IPS-NIHi7 (cell line): ENCODE data around the gene RAF1.
"Not testable (repeated sequence)": the region's sequence is repeated elsewhere in the genome, so short reads cannot be mapped to it uniquely, and the experiment has no call there.

ENCODE experiments used
- DNase-seq: peaks from one replicate; pipeline ENCODE4 v3.0.0; 2012; ENCODE audit warnings: mixed read lengths; ENCODE audit errors: extremely low spot score

RAF1 gene

GRCh38 chr3:12675115-12675810 lies 11.3 kb upstream of the RAF1 start:
- no peak for DNase-seq

GRCh38 chr3:12673956-12674736 lies 10.2 kb upstream of the RAF1 start:
- DNase-seq: not testable (repeated sequence)

GRCh38 chr3:12671120-12671450 lies 7.2 kb upstream of the RAF1 start:
- no peak for DNase-seq

- DNase-seq: peak; percentile 8
Observed at GRCh38 chr3:12670365-12671119, 6.6 kb upstream of the RAF1 start.

DNA sequence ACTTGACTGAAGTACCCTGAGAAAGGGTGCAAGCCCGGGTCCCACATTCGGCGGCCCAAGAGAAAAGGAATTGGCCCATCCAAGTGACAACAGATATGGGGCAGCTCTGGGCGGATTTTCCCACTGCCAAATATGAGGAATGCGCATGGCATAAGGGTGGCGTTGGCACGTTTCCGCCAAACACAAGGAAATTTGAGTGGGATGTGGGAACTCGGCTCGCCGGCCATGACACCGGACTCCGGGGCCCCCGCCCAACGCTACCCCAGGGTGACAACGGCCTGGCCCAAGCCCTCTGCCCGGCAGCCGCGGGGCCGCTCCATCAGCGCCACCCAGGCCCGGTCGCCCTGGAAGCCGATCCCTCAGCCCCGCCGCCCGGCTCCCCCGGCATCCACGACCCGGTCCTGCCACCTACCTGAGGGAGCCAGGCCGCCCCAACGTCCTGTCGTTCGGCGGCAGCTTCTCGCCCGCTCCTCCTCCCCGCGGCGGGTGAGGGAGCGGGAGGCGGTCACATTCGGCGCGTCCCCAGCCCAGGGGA lies 449 bp downstream of the RAF1 start:
- DNase-seq: no peak

DNA sequence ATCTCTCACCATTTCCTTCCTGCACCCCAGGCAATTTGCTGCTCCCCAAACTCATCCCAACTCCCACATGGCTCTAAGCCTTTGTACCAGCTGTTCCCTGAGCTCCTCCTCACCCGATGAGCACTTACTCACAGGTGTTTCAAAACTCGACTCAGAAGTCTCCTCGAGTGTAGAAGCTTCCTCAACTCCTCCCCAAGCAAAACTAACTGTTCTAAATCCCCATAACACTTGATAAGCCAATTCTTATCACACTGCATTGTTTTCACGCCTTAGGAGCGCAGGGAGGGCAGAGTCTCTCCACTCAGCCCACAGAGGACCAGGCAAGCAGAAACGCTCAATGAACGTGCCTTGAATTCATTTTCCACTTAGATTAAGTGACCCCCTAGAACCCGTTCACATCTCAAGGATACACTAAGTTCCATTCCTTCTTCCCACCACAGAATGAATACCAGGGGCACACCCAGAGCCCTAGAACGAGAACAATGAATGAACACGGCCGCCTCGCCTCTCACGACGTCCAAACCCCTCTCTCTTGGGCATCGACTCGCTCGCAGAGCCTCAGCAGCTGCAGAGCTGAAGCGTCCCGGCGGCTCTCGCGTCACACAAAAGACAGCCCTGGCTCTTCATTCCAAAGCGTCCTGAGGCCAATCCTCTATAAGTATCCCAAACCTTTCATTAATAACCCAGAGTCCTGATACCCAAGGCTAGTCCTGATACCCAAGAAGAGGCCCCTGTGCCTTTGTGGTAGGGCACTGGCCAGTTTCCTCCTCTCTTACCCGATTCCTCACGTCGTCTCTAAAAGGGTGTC lies 1.1 kb downstream of the RAF1 start:
- no peak for DNase-seq

GRCh38 chr3:12661926-12662592 lies 1.9 kb downstream of the RAF1 start:
- no peak for DNase-seq

DNA sequence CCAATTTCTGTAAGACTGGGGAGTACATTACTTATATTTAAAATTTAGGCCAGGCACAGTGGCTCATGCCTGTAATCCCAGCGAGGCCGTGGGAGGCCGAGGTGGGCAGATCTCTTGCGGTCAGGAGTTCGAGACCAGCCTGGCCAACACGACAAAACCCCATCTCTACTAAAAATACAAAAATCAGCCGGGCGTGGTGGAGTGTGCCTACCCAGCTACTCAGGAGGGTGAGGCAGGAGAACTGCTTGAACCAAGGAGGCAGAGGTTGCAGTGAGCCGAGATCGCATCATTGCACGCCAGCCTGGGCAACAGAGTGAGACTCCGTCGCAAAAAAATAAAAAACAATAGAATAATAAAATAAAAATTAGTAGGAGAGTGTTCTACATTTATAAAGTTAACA lies 2.5 kb downstream of the RAF1 start:
- not testable (repeated sequence) for DNase-seq

DNA sequence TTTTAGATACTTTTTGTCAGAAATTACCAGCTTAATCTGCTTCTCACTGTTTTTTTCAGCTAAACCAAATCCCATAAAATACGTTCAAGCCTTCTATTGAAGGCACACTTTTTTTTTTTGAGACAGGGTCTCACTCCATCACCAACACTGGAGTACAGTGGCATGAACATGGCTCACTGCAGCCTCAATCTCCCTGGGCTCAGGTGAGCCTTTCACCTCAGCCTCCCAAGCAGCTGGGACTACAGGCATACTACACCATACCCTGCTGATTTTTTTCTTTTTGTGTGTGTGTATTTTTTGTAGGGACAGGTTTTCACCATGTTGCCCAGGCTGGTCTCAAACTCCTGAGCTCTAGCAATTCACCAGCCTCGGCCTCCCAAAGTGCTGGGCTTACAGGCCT lies 3.7 kb downstream of the RAF1 start:
- no peak for DNase-seq

- no peak for DNase-seq
Observed at GRCh38 chr3:12659316-12660015, 4.5 kb downstream of the RAF1 start.

GRCh38 chr3:12658593-12659058 lies 5.3 kb downstream of the RAF1 start:
- DNase-seq: no peak

- DNase-seq: no peak
Observed at GRCh38 chr3:12656850-12657249, 7.1 kb downstream of the RAF1 start.

GRCh38 chr3:12656193-12656592 lies 7.7 kb downstream of the RAF1 start:
- DNase-seq: no peak

GRCh38 chr3:12655701-12656100 lies 8.2 kb downstream of the RAF1 start:
- DNase-seq: no peak

- DNase-seq: no peak
Observed at GRCh38 chr3:12653747-12654146, 10.2 kb downstream of the RAF1 start.

DNA sequence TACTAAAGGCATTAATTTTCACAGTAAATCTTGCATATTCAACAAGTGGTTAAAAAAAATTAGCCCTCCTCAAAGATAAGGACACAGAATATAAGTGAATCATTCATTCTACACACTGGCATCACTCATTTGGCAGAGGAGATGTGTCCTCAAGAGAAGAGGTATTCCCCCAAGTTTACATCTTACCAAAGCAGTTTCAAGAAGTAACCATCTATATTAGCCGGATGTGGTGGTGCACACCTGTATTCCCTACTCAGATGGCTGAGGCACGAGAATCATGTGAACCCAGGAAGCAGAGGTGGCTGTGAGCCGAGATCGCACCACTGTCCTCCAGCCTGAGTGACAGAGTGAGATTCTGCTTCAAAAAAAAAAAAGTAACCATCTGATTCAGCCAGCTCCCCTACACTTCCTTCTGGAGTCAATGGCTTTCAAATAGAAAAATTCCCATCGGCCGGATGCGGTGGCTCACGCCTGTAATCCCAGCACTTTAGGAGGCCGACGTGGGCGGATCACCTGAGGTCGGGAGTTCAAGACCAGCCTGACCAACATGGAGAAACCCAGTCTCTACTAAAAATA lies 15.4 kb downstream of the RAF1 start:
- no peak for DNase-seq

- DNase-seq: no peak
Observed at GRCh38 chr3:12644331-12644937, 19.5 kb downstream of the RAF1 start.

DNA sequence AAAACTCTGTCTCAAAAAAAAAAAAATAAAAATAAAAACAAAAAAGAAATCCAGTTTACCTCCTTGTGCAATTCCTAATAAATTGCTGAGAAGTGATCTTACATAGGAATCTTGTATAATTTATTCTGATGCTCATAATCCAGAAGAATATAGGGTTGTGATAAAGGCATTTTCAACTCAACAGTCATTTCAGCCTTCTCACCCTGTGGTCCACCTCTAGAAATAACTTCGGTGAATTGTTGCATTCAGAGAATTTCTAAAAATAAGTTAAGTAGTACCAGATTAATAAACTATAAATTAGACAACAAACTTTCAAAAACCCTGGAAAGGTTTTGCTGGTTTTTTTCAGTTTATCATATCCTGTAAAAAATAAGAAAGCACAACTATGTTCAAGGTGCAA lies 20.2 kb downstream of the RAF1 start:
- DNase-seq: no peak

DNA sequence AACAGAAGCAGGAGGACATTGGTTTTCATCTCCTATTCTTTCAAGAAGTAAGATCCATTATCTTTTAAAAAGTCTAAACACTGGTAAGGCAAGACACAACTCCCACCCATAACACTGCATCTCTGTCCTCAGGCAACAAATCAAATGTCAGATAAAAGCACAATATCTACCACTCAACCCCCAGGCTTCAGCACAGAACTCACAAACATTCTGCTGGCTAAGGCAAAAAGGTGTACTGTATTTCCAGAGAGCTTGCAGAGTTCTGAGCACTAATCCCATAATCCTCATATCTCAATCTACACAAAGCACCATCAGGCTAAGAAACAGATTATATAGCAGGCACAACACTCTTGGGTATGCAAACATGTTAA lies 20.9 kb downstream of the RAF1 start:
- DNase-seq: no peak

- not testable (repeated sequence) for DNase-seq
Observed at GRCh38 chr3:12640853-12641252, 23.1 kb downstream of the RAF1 start.
